Lung (tissue), 12 donors: ENCODE data around the gene CAMK1D. TPM values are rescaled to one million over a fixed set of nuclear protein-coding genes. Genes with fewer than 3 reads are reported as not detected.

ENCODE experiments used
- ATAC-seq: fragments of 200-7000 bp; cut with Tn5 transposase; one replicate; pipeline ENCODE4 v1.9.1; 2020; ENCODE audit warnings: moderate number of reproducible peaks; ENCODE audit not compliant: insufficient read depth, low FRiP score
- DNase-seq, 3 donors: peaks; one replicate each; pipeline ENCODE4 v3.0.0-alpha.2; 2013 to 2017
- H3K27ac ChIP-seq, 2 donors: one replicate each; pipeline ENCODE4 v1.5.1; 2013; ENCODE audit warnings: mild to moderate bottlenecking in 2 of 2, moderate library complexity in 2 of 2, control low read depth in 1 of 2, inconsistent platforms in 1 of 2, low read depth in 1 of 2, low read length in 1 of 2
- H3K27me3 ChIP-seq, 3 donors: one replicate each; pipeline ENCODE4 v1.5.1; 2013; ENCODE audit warnings: low read length in 2 of 3; ENCODE audit not compliant: control insufficient read depth in 3 of 3, insufficient read depth in 3 of 3
- H3K36me3 ChIP-seq, 4 donors: one replicate each; pipeline ENCODE4 v1.5.1; 2013; ENCODE audit warnings: low read length in 4 of 4, mild to moderate bottlenecking in 1 of 4, moderate library complexity in 1 of 4; ENCODE audit not compliant: control insufficient read depth in 4 of 4, insufficient read depth in 4 of 4
- H3K4me1 ChIP-seq, 5 donors: one replicate each; pipeline ENCODE4 v1.5.1; 2013; ENCODE audit warnings: low read length in 5 of 5, mild to moderate bottlenecking in 2 of 5, moderate library complexity in 1 of 5; ENCODE audit not compliant: control insufficient read depth in 5 of 5, insufficient read depth in 5 of 5
- H3K4me3 ChIP-seq: one replicate; pipeline ENCODE4 v1.5.1; 2013; ENCODE audit warnings: mild to moderate bottlenecking, control low read depth, moderate library complexity
- H3K9ac ChIP-seq, 2 donors: one replicate each; pipeline ENCODE4 v1.5.1; 2013; ENCODE audit warnings: low read length in 2 of 2, control low read depth in 1 of 2; ENCODE audit not compliant: insufficient read depth in 1 of 2
- H3K9me3 ChIP-seq, 4 donors: one replicate each; pipeline ENCODE4 v1.5.1; 2013; ENCODE audit warnings: low read length in 3 of 4, mild to moderate bottlenecking in 1 of 4, moderate library complexity in 1 of 4; ENCODE audit not compliant: control insufficient read depth in 4 of 4, insufficient read depth in 3 of 4
- CTCF ChIP-seq: IDR thresholded peaks from 2 replicates; pipeline ENCODE4 v1.5.1; 2012; ENCODE audit warnings: mild to moderate bottlenecking; ENCODE audit errors: control extremely low read depth, extremely low read depth
- WGBS, 2 donors: extraction: QIAGEN DNeasy Blood & Tissue Kit; methylation state at CpG; one replicate each; pipeline ENCODE4 v1.1.7; 2013; 5-methylcytosine and 5-hydroxymethylcytosine counted together
- polyA plus RNA-seq, 2 donors: library from polyadenylated mRNA; stranded (reverse); fragments of 200-250 nt; gene quantifications; one replicate each; pipeline ENCODE4 v1.2.1, GENCODE V29; 2013
- total RNA-seq, 2 donors: library from RNA; depleted of rRNA in 1 of 2; stranded (reverse); fragments of >200 nt in 1 of 2; gene quantifications; one replicate each; pipeline ENCODE4 v1.2.1, GENCODE V29; 2014 to 2021
- donor health status: control.
- donor health status: control.
- donor health status: Bipolar disorder and iron deficiency.
- donor health status: healthy.
- donor health status: DM: yes; HTN: yes; CAD: no.

CAMK1D gene
- total and polyA plus RNA-seq, 4 donors, result 3.2 to 37.4 (median 7.0) TPM

- 88 to 90% methylated on average over 11 of the region's 11 CpGs for WGBS, 2 donors
- H3K4me1 ChIP-seq, result peaks cover 0 to 13% (median 8%) of the 10 kb centered on the region in 5 donors
- H3K9ac ChIP-seq, result no peak overlapping the region
- no peak for TF ChIP-seq CTCF
- peaks cover 0 to 31% (median 2%) of the 10 kb centered on the region in 3 donors for H3K27me3 ChIP-seq
- no peak for DNase-seq
- no peaks in the 10 kb centered on the region for H3K36me3 ChIP-seq
- H3K9me3 ChIP-seq, result no peaks in the 10 kb centered on the region
- H3K4me3 ChIP-seq, result no peak overlapping the region
- H3K27ac ChIP-seq, result no peak overlapping the region
- ATAC-seq, result no peak
Measured at GRCh38 chr10:12400266-12400931, 51.1 kb downstream of the CAMK1D start.

- no peaks in the 10 kb centered on the region for H3K9me3 ChIP-seq
- no peak overlapping the region for H3K9ac ChIP-seq
- ATAC-seq, result no peak
- DNase-seq, result no peak
- H3K27ac ChIP-seq, result no peak overlapping the region
- H3K27me3 ChIP-seq, result peaks cover 0 to 31% (median 2%) of the 10 kb centered on the region in 3 donors
- peaks cover 0 to 17% (median 10%) of the 10 kb centered on the region in 5 donors for H3K4me1 ChIP-seq
- H3K36me3 ChIP-seq, result no peaks in the 10 kb centered on the region
- 98 to 100% methylated on average over 2 of the region's 2 CpGs for WGBS, 2 donors
- H3K4me3 ChIP-seq, result peak overlapping the region; percentile 26
- TF ChIP-seq CTCF, result no peak
Measured at GRCh38 chr10:12401466-12401865, 52.1 kb downstream of the CAMK1D start.

GRCh38 chr10:12403119-12403518, 53.8 kb downstream of the CAMK1D start:
- Histone ChIP-seq H3K4me1 (peaks cover 0 to 17% (median 8%) of the 10 kb centered on the region in 5 donors), H3K9me3 (no peaks in the 10 kb centered on the region), H3K27me3 (peaks cover 0 to 24% (median 5%) of the 10 kb centered on the region in 3 donors), H3K27ac (no peak overlapping the region), H3K4me3 (no peak overlapping the region), H3K9ac (no peak overlapping the region), H3K36me3 (no peaks in the 10 kb centered on the region)
- no peak for ATAC-seq
- no peak for TF ChIP-seq CTCF
- WGBS, 2 donors, result 93 to 95% methylated on average over 9 of the region's 9 CpGs
- no peak for DNase-seq
